T-helper 9 cell (primary cell): ENCODE data around the gene AJM1.
"Not testable (repeated sequence)": the region's sequence is repeated elsewhere in the genome, so short reads cannot be mapped to it uniquely, and the experiment has no call there.

ENCODE experiments used
- DNase-seq: peaks from one replicate; pipeline ENCODE4 v3.0.0-alpha.2; 2020

The AJM1 gene

DNA sequence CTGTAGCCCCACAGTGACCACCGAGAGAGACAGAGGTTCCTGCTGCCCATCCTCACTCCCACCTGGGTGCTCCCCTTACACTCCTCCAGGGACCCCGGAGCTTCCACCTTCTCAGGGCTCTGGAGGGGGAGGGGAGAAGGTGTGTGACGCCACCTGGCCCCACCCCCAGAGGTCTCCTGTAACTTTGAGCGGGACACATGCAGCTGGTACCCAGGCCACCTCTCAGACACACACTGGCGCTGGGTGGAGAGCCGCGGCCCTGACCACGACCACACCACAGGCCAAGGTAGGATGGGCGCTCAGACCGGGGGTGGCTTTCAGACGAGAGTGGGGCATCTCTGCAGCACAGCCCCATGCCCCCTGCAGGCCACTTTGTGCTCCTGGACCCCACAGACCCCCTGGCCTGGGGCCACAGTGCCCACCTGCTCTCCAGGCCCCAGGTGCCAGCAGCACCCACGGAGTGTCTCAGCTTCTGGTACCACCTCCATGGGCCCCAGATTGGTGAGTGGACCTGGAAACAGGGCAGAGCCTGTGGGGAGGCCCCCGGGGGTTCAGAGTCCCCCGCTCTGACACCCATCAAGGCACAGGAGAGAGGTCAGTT is 14.4 kb downstream of the AJM1 start:
- no peak for DNase-seq

DNA sequence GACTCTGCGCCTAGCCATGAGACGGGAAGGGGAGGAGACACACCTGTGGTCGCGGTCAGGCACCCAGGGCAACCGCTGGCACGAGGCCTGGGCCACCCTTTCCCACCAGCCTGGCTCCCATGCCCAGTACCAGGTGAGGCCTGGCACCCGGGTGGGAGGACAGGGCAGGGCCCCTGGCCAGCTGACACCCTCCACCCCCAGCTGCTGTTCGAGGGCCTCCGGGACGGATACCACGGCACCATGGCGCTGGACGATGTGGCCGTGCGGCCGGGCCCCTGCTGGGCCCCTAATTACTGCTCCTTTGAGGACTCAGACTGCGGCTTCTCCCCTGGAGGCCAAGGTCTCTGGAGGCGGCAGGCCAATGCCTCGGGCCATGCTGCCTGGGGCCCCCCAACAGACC is 14.9 kb downstream of the AJM1 start:
- DNase-seq: no peak

DNA sequence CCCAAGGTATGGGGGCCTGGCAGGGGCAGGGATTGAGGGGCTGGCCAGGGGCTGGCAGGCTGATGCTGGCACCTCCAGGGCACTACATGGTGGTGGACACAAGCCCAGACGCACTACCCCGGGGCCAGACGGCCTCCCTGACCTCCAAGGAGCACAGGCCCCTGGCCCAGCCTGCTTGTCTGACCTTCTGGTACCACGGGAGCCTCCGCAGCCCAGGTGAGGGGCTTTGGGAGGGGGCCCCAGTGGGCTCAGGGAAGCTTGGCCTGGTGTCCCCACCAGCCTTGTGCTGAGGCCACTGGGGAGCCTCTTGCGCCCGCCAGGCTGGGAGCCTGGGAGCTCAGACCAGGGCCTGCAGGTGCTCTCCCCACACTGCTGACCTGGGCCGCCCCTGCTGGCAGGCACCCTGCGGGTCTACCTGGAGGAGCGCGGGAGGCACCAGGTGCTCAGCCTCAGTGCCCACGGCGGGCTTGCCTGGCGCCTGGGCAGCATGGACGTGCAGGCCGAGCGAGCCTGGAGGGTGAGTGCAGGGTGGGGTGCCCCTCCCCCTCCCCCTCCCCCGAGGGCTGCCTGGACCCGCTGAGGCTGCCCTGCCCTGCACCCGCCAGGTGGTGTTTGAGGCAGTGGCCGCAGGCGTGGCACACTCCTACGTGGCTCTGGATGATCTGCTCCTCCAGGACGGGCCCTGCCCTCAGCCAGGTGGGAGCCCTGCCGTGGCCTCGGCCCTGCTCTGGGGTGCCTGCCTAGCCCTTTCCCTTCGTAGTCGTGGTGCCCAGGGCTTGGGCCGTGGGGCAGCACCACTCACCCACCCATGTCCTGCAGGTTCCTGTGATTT is 15.5 kb downstream of the AJM1 start:
- DNase-seq: no peak

DNA sequence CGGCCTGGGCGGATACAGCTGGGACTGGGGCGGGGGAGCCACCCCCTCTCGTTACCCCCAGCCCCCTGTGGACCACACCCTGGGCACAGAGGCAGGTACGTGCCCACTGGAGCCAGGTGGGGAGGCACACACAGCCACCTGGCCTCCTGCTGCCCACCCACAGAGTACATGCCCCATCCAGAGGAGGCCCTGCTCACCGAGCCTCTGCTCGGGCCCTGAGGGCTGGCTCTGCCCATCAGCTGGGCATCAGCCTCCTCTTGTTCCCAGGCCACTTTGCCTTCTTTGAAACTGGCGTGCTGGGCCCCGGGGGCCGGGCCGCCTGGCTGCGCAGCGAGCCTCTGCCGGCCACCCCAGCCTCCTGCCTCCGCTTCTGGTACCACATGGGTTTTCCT is 16.2 kb downstream of the AJM1 start:
- no peak for DNase-seq

DNA sequence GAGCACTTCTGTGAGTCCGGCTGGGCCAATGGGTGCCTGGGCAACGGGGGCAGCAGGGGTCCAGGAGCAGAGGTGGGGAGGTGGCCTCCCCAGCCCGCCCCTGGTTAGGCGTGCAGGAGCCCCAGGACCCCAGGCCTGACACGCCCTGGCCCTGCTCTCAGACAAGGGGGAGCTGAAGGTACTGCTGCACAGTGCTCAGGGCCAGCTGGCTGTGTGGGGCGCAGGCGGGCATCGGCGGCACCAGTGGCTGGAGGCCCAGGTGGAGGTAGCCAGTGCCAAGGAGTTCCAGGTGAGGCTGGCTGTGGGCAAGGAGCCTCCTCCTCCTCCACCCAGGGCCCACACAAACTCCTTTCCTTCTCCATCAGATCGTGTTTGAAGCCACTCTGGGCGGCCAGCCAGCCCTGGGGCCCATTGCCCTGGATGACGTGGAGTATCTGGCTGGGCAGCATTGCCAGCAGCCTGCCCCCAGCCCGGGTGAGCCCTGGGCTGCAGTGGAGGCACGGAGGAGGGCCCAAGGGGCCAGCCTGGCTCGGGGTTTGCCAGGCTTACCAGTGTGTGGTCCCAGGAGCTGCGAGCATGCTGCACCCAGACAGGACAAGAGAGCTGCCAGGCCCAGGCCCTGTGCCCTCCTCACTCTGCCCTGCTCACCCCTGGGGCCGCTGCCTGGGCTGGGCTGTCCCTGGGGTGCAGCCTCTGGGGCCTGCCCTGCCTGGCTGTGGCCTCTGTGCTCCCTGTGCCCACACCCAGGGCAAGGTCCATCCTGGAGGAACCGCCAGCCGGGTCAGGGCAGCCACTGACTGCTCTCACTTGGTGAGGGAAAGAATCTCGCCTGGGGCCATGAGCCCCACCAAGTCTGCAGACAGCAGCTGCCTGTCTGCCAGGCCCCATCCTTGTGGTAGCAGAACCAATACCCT is 16.8 kb downstream of the AJM1 start:
- no peak for DNase-seq

DNA sequence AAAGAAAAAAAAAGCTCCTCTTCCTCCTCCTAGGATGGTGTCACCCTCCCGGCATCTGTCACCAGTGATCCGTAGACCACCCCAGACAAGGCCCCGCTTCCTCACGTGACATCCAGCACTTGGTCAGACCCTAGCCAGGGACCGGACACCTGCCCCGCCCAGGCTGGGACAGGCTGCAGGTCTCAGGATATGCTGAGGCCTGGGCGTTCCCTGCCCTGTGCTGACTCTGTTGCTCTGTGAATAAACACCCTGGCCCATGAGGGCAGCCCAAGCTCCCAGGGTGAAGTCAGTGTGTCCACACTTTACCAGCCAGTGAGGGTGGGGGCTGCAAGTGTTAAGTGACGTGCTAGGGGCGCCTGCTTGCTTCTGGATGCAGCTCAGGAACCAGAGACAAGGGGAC is 18.3 kb downstream of the AJM1 start:
- DNase-seq: no peak

DNA sequence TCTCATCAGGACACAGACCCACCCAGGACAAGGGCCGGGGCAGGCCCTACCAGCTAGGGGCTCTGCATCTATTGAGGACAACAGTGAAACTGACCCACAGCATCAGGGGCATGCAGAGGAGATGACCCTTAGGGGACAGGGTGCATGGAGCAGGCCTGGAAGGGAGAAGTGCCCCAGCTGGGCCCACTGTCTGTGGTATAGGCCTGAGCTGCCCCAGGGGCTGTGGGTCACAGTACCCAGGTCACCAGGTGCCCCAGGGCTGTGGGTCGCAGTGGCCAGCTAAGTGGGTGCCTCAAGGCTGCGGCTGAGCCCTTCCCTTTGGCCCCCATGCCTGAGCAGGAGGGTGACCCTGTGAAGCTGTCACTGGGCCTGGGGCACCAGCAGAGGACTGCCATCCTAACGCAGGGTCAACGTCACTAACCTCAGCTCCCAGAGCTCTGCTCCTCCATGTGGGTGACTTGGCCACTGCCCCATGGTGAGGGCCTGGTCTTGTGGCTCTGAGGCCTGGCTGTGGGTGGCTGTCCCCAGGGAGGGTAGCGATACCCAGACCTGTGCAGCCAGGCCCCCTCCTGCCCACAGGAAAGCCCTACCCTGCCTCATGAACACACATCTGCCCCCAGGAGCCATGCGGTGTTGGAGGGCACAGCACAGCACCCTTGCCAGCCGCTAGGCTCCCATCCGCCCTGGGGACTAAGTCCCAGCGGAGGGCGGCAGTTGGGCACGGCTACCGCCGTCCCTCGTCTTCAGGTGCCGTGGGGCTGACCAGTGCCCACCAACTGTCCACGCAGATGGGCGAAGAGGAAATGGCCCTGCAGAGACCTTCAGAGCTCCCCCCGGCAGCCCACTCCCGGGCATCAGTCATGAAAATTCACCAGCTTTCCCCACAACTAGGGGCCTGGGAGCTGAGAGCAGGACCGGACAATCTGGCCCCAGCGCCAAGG is 18.9 kb downstream of the AJM1 start:
- DNase-seq: no peak

DNA sequence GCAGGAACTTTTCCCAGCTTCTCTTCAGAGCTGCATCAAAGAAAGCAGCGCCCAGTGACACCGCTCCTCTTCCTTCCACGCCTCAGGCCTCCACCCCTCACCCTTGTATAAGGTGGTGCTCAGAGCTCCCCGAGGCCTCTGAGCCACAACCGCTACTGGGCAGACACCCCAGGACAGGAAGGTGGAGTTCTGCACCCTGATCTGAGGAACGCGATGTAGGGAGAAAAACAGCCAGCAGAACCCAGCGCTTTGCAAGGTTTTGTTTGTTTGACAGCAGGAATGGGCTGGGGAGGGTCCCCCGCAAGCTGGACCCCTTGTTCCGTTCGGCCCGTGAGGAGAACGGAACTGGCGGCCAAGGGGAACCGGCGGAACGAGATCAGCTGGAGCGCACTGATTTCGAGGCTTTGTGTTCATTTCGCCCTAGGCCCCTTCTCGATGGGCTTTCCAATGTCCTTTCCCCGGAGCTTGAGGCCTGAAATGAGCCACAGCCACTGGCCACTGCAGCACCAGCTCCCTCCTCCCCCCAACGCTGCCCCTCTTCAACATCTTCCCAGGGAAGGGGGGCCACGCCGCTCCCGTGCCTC is 19.7 kb downstream of the AJM1 start:
- DNase-seq: no peak

DNA sequence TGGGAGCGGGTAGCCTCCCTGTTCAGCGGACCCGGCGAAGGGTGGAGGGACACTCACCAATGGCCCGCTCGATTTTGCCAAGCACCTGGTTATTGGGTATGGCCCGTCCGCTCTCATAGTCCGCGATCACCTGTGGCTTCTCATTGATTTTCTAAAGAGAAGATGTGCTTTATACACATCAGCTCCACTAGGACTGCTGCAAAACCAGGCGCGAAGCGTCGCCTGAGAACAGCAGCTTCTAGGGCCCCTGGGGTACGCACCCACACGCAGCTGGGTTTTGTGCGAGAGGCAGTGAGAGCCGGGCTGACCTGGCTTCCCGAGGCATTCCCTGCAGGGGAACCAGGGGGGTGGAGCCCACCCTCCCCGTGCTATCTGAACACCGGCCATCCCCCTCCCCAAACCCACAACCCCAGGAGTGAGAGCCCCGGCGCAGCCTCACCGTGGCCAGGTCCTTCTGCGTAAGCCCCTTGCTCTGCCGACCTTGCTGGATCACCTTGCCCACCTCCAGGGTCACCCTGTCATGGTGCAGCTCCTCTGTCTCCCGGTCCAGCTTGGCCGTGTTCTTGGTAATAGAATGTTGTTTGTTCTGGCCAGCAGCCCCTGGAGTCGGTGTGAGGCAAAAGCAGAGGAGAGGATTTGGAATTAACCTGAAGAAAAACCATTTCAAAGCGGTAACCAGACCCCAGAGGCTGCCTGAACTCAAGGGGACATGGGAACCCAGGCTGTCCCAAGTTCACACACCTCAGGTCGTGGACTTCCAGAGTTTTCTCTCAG is 20.8 kb downstream of the AJM1 start:
- DNase-seq: no peak

DNA sequence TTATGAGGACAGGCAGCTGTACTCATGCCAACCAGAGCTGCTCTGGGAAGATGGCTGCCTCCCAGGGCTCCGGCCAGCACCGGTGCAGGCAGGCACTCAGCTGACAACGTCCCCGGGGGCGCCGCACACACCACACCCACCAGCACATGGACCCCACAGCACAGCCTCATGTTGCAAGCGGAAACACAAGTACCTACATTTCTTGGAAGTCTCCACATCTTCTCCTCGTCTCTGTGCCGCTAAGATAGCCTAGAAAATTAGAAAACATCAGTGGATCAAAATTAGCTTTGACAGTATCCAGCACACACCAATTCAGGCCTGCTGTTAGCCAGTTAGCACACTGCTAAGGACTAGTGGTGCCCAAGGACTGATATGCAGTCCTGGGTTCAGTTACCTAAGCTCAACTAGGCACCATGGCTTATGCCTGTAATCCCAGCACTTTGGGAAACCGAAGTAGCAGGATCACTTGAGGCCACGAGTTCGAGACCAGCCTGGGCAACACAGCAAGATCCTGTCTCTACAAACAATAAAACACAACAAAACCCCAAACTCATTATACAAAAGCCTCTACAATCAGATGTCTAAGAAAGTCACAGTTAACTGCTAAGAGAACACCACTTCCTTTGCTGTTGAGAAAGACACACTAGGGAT is 21.5 kb downstream of the AJM1 start:
- DNase-seq: no peak

DNA sequence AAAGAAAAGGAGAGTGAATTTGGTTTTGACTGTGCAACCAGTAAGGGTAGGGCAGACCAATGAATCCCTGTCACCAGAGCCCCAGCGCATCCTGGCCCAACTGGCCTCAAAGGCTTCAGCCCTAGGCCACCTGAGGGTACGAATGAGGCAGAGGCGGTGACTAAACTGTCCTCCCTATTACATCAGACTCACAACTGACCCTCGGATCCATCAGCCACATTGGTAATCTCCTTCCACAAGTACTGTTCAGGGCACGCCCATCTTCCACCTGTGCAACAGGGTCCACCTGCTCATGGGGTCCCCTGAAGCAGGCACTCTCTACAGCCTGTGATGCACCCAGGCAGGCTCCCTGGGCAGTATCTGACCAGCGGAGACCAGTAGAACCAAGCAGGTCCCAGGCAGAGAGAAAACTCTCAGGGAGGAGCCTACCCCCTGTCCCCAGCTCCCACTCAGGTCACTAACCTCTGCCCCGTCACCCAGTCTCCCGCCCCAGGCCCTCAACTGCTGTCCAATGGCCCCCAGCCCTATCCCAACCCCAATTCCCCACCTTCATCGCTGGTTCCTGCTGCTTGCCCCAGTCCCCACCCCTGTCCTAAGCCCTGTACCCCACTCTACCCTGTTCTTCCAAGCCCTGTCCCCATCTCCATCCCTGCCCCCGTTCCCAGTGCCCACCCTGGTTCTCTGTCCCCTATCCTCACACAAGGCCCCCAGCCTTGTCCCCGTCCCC is 22.9 kb downstream of the AJM1 start:
- DNase-seq: no peak

DNA sequence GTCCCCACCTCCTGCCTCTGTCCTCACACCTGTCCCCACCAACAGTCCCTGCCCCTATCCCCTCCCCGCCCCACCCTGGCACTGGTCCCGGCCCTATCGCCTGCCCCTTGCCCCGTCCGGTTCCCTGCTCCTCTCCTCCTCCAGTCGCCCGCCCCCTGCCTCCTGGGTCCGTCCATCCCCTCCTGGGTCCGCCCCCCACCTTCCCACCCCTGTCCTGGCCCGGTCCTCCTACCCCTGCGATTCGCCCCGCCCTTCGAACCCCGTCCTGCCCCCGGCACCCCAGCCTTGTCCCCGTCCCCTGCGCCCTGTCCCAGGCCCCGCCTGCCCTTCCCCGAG is 23.5 kb downstream of the AJM1 start:
- no peak for DNase-seq

DNA sequence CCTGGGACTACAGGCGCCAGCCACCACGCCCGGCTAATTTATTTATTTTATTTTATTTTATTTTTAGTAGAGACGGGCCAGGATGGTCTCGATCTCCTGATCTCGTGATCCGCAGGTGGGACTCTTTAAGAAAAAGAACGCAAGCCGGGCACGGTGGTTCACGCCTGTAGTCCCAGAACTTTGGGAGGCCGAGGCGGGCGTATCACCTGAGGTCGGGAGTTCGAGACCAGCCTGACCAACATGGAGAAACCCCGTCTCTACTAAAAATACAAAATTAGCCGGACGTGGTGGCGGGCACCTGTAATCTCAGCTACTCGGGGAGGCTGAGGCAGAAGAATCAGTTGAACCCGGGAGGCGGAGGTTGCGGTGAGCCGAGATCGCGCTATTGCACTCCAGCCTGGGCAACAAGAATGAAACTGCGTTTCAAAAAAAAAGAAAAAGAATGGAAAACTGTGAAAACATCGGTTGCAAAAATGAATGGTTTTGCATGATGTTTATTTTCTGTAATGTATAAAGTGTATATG is 24.7 kb downstream of the AJM1 start:
- DNase-seq: not testable (repeated sequence)

DNA sequence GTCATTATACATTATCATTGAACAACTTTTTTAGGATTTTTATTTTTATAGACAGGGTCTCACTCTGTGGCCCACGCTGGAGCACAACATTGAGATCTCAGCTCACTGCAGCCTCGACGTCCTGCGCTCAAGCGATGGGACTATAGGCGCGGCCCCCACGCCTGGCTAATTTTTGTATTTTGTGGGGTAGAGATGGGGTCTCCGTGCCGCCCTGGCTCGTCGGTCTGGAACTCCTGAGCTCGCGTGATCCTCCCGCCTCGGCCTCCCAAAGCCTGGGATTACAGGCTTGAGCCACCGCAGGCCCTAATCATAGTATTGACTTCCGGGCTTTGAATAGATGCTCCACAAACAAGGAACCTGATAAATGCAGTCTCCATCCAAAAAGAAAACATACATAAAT is 25.2 kb downstream of the AJM1 start:
- DNase-seq: no peak

DNA sequence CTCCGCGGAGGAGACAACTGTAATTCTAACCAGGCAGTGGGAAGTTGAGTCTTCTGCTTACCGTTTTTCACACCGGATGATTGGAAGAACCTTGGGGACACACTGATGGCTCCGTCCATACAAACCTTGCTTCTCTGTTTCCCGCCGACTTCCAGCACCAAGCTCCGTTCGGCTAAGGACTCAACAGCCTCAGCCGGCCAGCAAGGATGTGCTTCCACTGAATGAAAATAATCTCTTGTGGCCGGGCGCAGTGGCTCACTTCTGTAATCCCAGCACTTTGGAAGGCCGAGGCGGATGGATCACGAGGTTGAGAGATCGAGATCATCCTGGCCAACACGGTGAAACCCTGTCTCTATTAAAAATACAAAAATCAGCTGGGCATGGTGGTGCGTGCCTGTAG is 25.6 kb downstream of the AJM1 start:
- no peak for DNase-seq

DNA sequence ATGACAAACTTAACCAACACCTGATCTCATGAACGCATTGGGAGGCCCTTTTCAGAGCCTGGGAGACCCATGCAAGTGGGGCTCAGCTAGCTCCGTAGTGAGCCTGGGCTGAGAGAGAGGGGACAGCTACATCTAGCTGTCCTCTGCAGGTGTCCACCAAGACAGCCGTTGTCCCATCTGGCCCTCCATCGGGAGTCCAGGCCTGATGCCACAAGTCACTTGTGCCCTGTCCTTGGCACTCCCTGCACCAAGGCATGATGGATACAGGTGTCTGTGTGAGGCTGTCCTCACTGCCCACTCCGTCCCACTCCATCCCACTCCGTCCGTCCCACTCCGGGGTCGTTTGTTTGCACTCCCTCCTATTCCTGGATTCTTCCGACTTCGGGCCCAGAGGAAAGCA is 26.4 kb downstream of the AJM1 start:
- DNase-seq: no peak

DNA sequence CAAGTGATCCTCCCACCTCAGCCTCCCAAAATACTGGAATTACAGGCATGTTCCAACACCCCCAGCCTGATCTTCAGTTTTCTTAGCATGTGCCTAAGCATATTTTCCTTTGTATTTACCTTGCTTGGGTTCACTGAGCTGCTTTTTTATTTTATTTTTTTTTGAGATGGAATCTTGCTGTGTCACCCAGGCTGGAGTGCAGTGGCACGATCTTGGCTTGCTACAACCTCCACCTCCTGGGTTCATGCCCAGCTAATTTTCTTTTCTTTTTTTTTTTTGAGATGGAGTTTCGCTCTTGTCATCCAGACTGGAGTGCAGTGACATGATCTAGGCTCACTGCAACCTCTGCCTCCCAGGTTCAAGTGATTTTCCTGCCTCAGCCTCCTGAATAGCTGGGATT is 27.3 kb downstream of the AJM1 start:
- DNase-seq: not testable (repeated sequence)

DNA sequence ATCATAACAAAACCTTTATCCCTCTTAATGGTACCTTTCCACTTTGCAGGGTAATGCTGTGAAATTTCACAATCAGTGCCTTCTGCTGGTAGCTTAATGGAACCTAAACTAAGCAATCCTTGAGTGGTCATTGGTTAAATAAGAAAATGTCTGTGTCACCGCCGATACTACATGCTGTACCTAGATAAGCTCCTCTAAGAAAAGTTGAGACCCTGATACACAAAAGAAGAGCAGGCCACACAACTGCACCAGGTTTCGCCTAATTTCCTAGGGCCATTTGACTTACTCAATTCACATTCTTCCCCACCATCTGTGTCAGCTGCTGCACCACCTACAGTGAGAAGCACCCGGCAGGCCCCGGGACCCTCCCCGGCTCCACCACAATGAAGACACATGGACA is 32.9 kb downstream of the AJM1 start:
- DNase-seq: no peak

DNA sequence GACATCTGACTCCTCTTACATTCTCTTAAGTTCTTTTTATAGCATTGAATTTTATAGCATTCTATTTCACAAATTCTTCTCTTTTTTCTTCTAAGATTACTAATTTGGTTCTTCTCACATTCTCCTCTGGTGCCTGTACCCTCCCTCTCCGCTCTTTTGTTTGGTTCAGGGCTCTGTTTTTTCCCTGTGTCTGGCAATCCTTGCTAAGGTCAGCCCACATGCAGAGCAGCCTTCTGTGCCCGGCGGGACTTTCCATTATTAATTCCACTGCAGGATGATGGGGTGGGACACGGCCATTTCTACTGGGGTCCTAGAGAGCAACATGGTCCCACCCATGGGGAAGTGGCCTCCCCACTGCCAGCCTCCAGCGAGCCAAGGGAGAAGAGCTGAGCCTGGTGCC is 34.2 kb downstream of the AJM1 start:
- no peak for DNase-seq

DNA sequence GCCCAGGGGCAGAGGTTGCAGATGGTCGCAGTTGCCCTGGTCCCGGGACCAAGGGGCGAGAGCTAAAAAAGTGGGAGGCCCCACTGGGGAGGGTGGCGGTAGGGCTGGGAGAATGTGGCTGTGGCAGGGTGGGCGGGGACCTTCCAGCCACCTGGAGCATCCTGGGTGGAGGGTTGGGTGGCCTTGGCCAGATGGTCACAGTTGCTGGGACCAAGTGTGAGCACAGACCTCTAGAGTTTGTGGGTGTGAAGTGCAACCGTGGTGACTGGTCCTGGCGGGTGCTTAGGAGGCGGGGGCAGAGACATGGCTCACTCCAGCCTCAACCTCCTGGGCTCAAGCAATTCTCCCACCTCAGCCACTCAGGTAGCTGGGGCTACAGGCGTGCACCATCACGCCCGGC is 38.4 kb downstream of the AJM1 start:
- DNase-seq: no peak
